IPS-18a (cell line): ENCODE measurements around the gene ARHGAP26.

Experiments
- H3K27ac ChIP-seq: one replicate; pipeline ENCODE4 v1.5.1; 2013; ENCODE audit warnings: low read length
- H3K27me3 ChIP-seq: one replicate; pipeline ENCODE4 v1.6.1; 2013; ENCODE audit warnings: mild to moderate bottlenecking, low read length; ENCODE audit not compliant: control insufficient read depth, insufficient read depth
- H3K36me3 ChIP-seq: one replicate; pipeline ENCODE4 v1.6.1; 2013; ENCODE audit warnings: low read depth, low read length; ENCODE audit not compliant: control insufficient read depth
- H3K4me1 ChIP-seq: one replicate; pipeline ENCODE4 v1.6.1; 2013; ENCODE audit warnings: low read depth, low read length; ENCODE audit not compliant: control insufficient read depth
- H3K4me3 ChIP-seq: one replicate; pipeline ENCODE4 v1.5.1; 2013; ENCODE audit warnings: low read length
- H3K9ac ChIP-seq: one replicate; pipeline ENCODE4 v1.6.1; 2013; ENCODE audit warnings: mild to moderate bottlenecking, low read length, moderate library complexity
- H3K9me3 ChIP-seq: one replicate; pipeline ENCODE4 v1.6.1; 2013; ENCODE audit warnings: low read depth, low read length; ENCODE audit not compliant: control insufficient read depth

ARHGAP26 gene

GRCh38 chr5:143059976-143060765 is 290.0 kb downstream of the ARHGAP26 start:
- Histone ChIP-seq H3K9ac (no peak overlapping the region), H3K27ac (no peak overlapping the region), H3K36me3 (peaks cover 13% of the 10 kb centered on the region), H3K4me1 (no peaks in the 10 kb centered on the region), H3K4me3 (no peak overlapping the region), H3K27me3 (no peaks in the 10 kb centered on the region), H3K9me3 (no peaks in the 10 kb centered on the region)

DNA sequence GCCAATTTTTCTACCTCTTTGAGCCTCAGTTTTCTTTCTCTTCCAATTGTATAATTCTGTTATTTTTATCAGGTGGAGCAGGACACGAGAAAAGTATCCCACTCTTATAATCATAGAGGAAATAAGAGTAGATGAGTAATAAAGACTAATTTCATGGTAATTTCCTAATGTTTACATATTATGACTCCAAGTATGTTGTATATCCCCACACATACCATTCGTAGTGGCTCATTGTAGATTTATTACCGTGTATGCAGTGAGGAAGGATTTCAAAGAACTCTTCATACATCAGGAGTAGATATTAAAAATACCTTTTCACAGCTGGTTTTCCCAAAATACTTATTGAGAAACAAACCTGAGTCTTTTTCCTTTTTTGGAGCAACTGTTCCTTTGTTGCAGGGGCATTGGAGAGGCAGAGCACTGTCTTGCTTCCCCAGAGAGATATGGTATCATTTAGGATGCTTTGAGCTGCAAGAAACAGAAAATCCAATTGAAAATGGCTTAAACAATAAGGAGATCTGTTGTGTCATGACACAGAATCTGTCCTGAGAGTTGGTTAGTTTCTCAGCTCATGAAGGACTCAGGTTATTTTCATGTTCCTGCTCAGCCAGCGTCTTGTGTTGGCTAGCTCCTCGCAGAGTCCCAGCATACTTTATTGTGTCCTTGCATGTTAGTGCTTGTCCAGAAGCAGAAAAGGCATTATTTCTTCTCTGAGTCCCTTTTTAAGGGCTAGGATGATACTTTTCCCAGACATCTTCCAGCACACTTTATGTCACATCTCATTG is 291.2 kb downstream of the ARHGAP26 start:
- no peak overlapping the region for H3K4me3 ChIP-seq
- H3K27me3 ChIP-seq = no peaks in the 10 kb centered on the region
- peaks cover 13% of the 10 kb centered on the region for H3K36me3 ChIP-seq
- H3K4me1 ChIP-seq = no peaks in the 10 kb centered on the region
- H3K9ac ChIP-seq = no peak overlapping the region
- H3K27ac ChIP-seq = no peak overlapping the region
- H3K9me3 ChIP-seq = no peaks in the 10 kb centered on the region

GRCh38 chr5:143062379-143062778 is 292.2 kb downstream of the ARHGAP26 start:
- H3K4me1 ChIP-seq = peaks cover 8% of the 10 kb centered on the region
- H3K9me3 ChIP-seq = no peaks in the 10 kb centered on the region
- H3K4me3 ChIP-seq = no peak overlapping the region
- no peaks in the 10 kb centered on the region for H3K27me3 ChIP-seq
- peaks cover 10% of the 10 kb centered on the region for H3K36me3 ChIP-seq
- H3K9ac ChIP-seq = no peak overlapping the region
- no peak overlapping the region for H3K27ac ChIP-seq

DNA sequence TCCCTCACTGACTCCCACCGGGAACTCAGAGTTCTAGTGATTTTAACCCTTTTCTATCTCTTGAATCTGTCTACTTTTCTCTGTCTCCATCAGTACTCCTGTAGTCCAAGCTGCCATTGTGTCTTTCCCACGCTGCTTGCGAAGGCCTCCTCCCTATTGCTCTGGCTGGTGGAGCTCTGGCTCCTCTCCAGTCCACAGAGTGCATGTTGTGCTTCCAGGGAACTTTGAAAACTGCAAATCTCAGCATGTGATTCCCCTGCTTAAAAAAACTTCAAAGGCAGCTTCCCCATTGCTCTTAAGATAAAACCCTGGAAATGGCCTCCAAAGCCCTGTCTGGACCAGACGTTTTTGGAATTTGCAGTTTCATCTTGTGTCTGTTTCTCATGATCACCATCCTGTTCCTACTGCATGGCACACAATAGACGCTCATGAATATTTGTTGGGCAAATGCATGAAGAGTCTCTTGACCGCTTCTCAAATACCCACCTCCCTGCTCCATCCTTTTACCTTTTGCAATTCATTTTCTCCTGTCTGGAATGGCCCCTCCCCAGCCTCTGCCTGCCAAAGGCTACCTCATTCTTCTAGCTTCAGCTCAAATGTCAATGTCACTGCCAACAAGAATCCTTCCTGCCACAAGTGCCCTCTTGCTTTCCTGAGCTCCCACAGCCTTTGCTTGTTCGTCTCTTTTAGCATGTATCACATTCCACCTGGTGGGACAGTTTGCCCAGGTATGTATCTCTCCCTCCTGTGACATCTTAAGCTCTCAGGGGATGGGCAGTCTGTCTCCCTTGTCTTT is 293.2 kb downstream of the ARHGAP26 start:
- no peaks in the 10 kb centered on the region for H3K9me3 ChIP-seq
- H3K36me3 ChIP-seq = peaks cover 4% of the 10 kb centered on the region
- H3K4me3 ChIP-seq = no peak overlapping the region
- no peak overlapping the region for H3K27ac ChIP-seq
- no peak overlapping the region for H3K9ac ChIP-seq
- H3K4me1 ChIP-seq = peaks cover 9% of the 10 kb centered on the region
- H3K27me3 ChIP-seq = no peaks in the 10 kb centered on the region

GRCh38 chr5:143064218-143064641 is 294.1 kb downstream of the ARHGAP26 start:
- no peaks in the 10 kb centered on the region for H3K36me3 ChIP-seq
- no peaks in the 10 kb centered on the region for H3K9me3 ChIP-seq
- no peak overlapping the region for H3K27ac ChIP-seq
- H3K4me3 ChIP-seq = no peak overlapping the region
- peaks cover 9% of the 10 kb centered on the region for H3K4me1 ChIP-seq
- no peaks in the 10 kb centered on the region for H3K27me3 ChIP-seq
- H3K9ac ChIP-seq = no peak overlapping the region

GRCh38 chr5:143064676-143065075 is 294.5 kb downstream of the ARHGAP26 start:
- Histone ChIP-seq H3K4me1 (peaks cover 9% of the 10 kb centered on the region), H3K27ac (no peak overlapping the region), H3K4me3 (no peak overlapping the region), H3K36me3 (no peaks in the 10 kb centered on the region), H3K9ac (no peak overlapping the region), H3K9me3 (no peaks in the 10 kb centered on the region), H3K27me3 (no peaks in the 10 kb centered on the region)

DNA sequence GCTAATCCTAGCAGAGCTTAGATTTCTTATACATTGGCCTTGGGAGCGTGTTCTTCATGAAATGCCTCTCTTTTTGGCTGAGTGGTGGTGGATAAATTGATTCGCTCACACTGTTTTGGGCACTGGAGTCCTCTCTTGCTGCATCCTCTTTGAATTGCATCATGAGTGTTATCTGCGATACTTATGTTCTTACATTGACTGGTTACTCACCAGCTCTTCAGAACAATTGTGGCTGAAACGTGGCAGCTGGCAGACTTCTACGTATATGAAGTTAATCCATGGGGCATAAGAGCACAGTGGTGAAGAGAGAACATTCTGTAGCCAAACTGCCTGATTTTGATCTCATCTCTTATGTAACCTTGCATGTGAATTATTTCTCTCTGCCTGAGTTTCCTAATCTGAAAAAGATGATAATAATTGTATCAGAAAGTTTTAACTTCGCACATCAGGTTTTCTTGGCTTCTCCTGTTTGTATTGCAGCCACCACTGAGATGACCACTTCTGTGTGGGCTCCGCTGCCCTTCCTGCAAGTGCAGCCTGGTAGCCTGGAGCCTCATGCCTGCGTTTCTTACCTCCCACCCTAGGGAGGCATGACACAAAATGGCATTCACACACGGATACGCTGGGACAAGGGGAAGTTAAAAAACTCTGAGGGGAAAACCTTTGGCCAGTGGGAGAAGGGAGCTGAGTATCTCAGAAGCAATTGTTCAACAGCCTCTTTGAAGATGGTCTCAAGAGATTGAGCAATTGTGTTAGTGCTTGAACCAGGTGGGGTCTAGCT is 295.2 kb downstream of the ARHGAP26 start:
- peaks cover 9% of the 10 kb centered on the region for H3K4me1 ChIP-seq
- no peaks in the 10 kb centered on the region for H3K36me3 ChIP-seq
- H3K9ac ChIP-seq = no peak overlapping the region
- no peak overlapping the region for H3K27ac ChIP-seq
- H3K27me3 ChIP-seq = no peaks in the 10 kb centered on the region
- H3K9me3 ChIP-seq = no peaks in the 10 kb centered on the region
- no peak overlapping the region for H3K4me3 ChIP-seq

DNA sequence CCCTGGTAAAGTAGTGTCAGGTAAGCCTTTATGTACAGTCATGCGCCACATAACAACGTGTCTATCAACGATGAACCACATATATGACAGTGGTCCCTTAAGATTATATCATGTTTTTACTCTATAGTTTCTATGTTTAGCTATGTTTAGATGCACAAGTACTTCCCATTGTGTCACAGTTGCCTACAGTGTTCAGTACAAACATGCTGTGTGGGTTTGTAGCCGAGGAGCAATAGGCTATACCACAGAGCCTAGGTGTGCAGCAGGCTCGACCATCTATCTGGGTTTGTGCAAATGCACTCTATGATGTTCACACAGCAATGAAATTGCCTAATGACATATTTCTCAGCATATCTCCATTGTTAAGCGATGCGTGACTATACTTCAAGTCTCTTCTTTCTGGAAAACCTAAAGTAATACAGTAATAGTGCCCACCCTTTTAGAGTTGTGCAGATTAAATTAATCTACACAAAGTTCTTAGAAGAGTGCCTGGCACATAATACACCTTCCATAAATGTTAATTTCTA is 295.9 kb downstream of the ARHGAP26 start:
- no peak overlapping the region for H3K9ac ChIP-seq

GRCh38 chr5:143066556-143067281 is 296.5 kb downstream of the ARHGAP26 start:
- Histone ChIP-seq H3K27ac (no peak overlapping the region), H3K27me3 (no peaks in the 10 kb centered on the region), H3K9ac (no peak overlapping the region), H3K4me1 (peaks cover 9% of the 10 kb centered on the region), H3K4me3 (no peak overlapping the region), H3K36me3 (no peaks in the 10 kb centered on the region), H3K9me3 (peaks cover 5% of the 10 kb centered on the region)

More for the DNA sequence above, 295.9 kb downstream of the ARHGAP26 start:
- Histone ChIP-seq H3K4me3 (no peak overlapping the region), H3K27ac (no peak overlapping the region), H3K36me3 (no peaks in the 10 kb centered on the region), H3K4me1 (peaks cover 9% of the 10 kb centered on the region), H3K27me3 (no peaks in the 10 kb centered on the region), H3K9me3 (peaks cover 4% of the 10 kb centered on the region)

GRCh38 chr5:143068712-143069111 is 298.5 kb downstream of the ARHGAP26 start:
- Histone ChIP-seq H3K27ac (no peak overlapping the region), H3K27me3 (no peaks in the 10 kb centered on the region), H3K36me3 (no peaks in the 10 kb centered on the region), H3K9me3 (peaks cover 5% of the 10 kb centered on the region), H3K4me1 (peaks cover 11% of the 10 kb centered on the region), H3K4me3 (no peak overlapping the region), H3K9ac (no peak overlapping the region)
